WTC11 (cell line): ENCODE results near the gene GPC5. TPM values are rescaled to one million over a fixed set of nuclear protein-coding genes. Genes with fewer than 3 reads are reported as not detected.

Experiments
- ATAC-seq: fragments of 200-7000 bp; cut with Tn5 transposase; 2 replicates; pipeline ENCODE4 v1.10.0; 2021; ENCODE audit warnings: mild to moderate bottlenecking, moderate library complexity
- CTCF ChIA-PET: fragments of 300-600 bp; sonication (Branson Sonifier 250); formaldehyde crosslinking; loops from one replicate; lab custom pipeline; 2021; ENCODE audit warnings: antibody characterized with exemption; lab: Charles Lee
- POLR2A ChIA-PET: fragments of 350-600 bp; sonication (Branson Sonifier 250); formaldehyde crosslinking; loops from one replicate; lab custom pipeline; 2021; ENCODE audit warnings: antibody characterized with exemption; lab: Charles Lee
- DNase-seq: peaks from one replicate; pipeline ENCODE4 v3.0.0; 2021; ENCODE audit warnings: low spot score
- H3K27ac Mint-ChIP-seq: 2 replicates; pipeline ENCODE4 v1.8.0; 2021; ENCODE audit warnings: mixed read lengths
- H3K27me3 Mint-ChIP-seq: 2 replicates; pipeline ENCODE4 v1.8.0; 2021; ENCODE audit warnings: low read depth, mild to moderate bottlenecking, moderate library complexity, mixed read lengths
- H3K36me3 Mint-ChIP-seq: 2 replicates; pipeline ENCODE4 v1.8.0; 2021; ENCODE audit warnings: mixed read lengths
- H3K4me1 Mint-ChIP-seq: 2 replicates; pipeline ENCODE4 v1.8.0; 2022; ENCODE audit warnings: mixed read lengths
- H3K4me3 Mint-ChIP-seq: 2 replicates; pipeline ENCODE4 v1.8.0; 2021; ENCODE audit warnings: mild to moderate bottlenecking, moderate library complexity, mixed read lengths
- H3K9me3 Mint-ChIP-seq: 2 replicates; pipeline ENCODE4 v1.8.0; 2021; ENCODE audit warnings: mixed read lengths
- CREB1 ChIP-seq: sonication (generic); formaldehyde crosslinking; IDR thresholded peaks from 2 replicates; pipeline ENCODE4 v1.8.0; 2023; ENCODE audit warnings: mild to moderate bottlenecking, missing genetic modification reagents
- ETV6 ChIP-seq: sonication (generic); formaldehyde crosslinking; IDR thresholded peaks from 2 replicates; pipeline ENCODE4 v1.8.1; 2022; ENCODE audit warnings: mild to moderate bottlenecking, missing genetic modification reagents
- FOXK1 ChIP-seq: sonication (generic); formaldehyde crosslinking; IDR thresholded peaks from 2 replicates; pipeline ENCODE4 v1.8.0; 2022; ENCODE audit warnings: mild to moderate bottlenecking, moderate library complexity, missing genetic modification reagents
- GTF2I ChIP-seq: fragments of 250-450 bp; sonication (Bioruptor Pico); conservative IDR thresholded peaks from 2 replicates; pipeline ENCODE4 v1.4.0; 2021; ENCODE audit warnings: mild to moderate bottlenecking
- KAT7 ChIP-seq: sonication (generic); formaldehyde crosslinking; IDR thresholded peaks from 2 replicates; pipeline ENCODE4 v1.8.1; 2023; ENCODE audit warnings: missing genetic modification reagents, mild to moderate bottlenecking, borderline replicate concordance
- MXD4 ChIP-seq: fragments of 250-450 bp; sonication (Bioruptor Pico); IDR thresholded peaks from 2 replicates; pipeline ENCODE4 v1.8.0; 2021; ENCODE audit warnings: mild to moderate bottlenecking, moderate library complexity, borderline replicate concordance
- MYBL2 ChIP-seq: sonication (generic); formaldehyde crosslinking; IDR thresholded peaks from 2 replicates; pipeline ENCODE4 v1.8.1; 2023; ENCODE audit warnings: mild to moderate bottlenecking, moderate library complexity, missing genetic modification reagents
- NFATC4 ChIP-seq: fragments of 250-450 bp; sonication (Bioruptor Pico); IDR thresholded peaks from 2 replicates; pipeline ENCODE4 v1.9.0; 2021; ENCODE audit warnings: mild to moderate bottlenecking
- NR1H2 ChIP-seq: sonication (generic); formaldehyde crosslinking; IDR thresholded peaks from 2 replicates; pipeline ENCODE4 v1.9.0; 2021; ENCODE audit warnings: mild to moderate bottlenecking, moderate library complexity, missing genetic modification reagents
- NR3C1 ChIP-seq: sonication (generic); formaldehyde crosslinking; conservative IDR thresholded peaks from 2 replicates; pipeline ENCODE4 v1.8.1; 2023; ENCODE audit warnings: low read depth, mild to moderate bottlenecking, missing genetic modification reagents
- OVOL2 ChIP-seq: fragments of 250-450 bp; sonication (Bioruptor Pico); IDR thresholded peaks from 2 replicates; pipeline ENCODE4 v1.9.0; 2021; ENCODE audit warnings: mild to moderate bottlenecking, borderline replicate concordance
- RELA ChIP-seq: sonication (generic); formaldehyde crosslinking; IDR thresholded peaks from 2 replicates; pipeline ENCODE4 v1.8.1; 2022; ENCODE audit warnings: missing genetic modification reagents, mild to moderate bottlenecking, borderline replicate concordance
- ZNF232 ChIP-seq: sonication (generic); formaldehyde crosslinking; IDR thresholded peaks from 2 replicates; pipeline ENCODE4 v1.8.0; 2022; ENCODE audit warnings: mild to moderate bottlenecking, missing genetic modification reagents
- ZNF423 ChIP-seq: fragments of 250-450 bp; sonication (Bioruptor Pico); IDR thresholded peaks from 2 replicates; pipeline ENCODE4 v2.1.2; 2022; ENCODE audit warnings: mild to moderate bottlenecking, moderate library complexity
- total RNA-seq: library from RNA; stranded (reverse); gene quantifications from 3 replicates; pipeline ENCODE4 v1.2.3, GENCODE V29; 2021
- TF ChIP-seq, protein P1 (sequence below): sonication (generic); formaldehyde crosslinking; IDR thresholded peaks from 2 replicates; pipeline ENCODE4 v1.8.0; 2023; ENCODE audit warnings: missing genetic modification reagents
- TF ChIP-seq, protein P2 (sequence below): sonication (generic); formaldehyde crosslinking; IDR thresholded peaks from 2 replicates; pipeline ENCODE4 v1.8.1; 2023; ENCODE audit warnings: mild to moderate bottlenecking, missing genetic modification reagents, borderline replicate concordance
- TF ChIP-seq, protein P3 (sequence below): sonication (generic); formaldehyde crosslinking; IDR thresholded peaks from 2 replicates; pipeline ENCODE4 v1.8.0; 2023; ENCODE audit warnings: mild to moderate bottlenecking, missing genetic modification reagents
- TF ChIP-seq, protein P4 (sequence below): fragments of 250-450 bp; sonication (Bioruptor Pico); IDR thresholded peaks from 2 replicates; pipeline ENCODE4 v1.9.0; 2021; ENCODE audit warnings: mild to moderate bottlenecking
- TF ChIP-seq, protein P5 (sequence below): sonication (generic); formaldehyde crosslinking; IDR thresholded peaks from 2 replicates; pipeline ENCODE4 v1.8.1; 2023; ENCODE audit warnings: mild to moderate bottlenecking, missing genetic modification reagents, moderate library complexity
- TF ChIP-seq, protein P6 (sequence below): fragments of 250-450 bp; sonication (Bioruptor Pico); IDR thresholded peaks from 2 replicates; pipeline ENCODE4 v1.9.0; 2021; ENCODE audit warnings: moderate library complexity, mild to moderate bottlenecking, inconsistent platforms, borderline replicate concordance
- TF ChIP-seq, protein P7 (sequence below): sonication (generic); formaldehyde crosslinking; IDR thresholded peaks from 2 replicates; pipeline ENCODE4 v1.8.0; 2022; ENCODE audit warnings: mild to moderate bottlenecking, missing genetic modification reagents
- TF ChIP-seq, protein P8 (sequence below): sonication (generic); formaldehyde crosslinking; IDR thresholded peaks from 2 replicates; pipeline ENCODE4 v1.8.1; 2022; ENCODE audit warnings: mild to moderate bottlenecking, missing genetic modification reagents, moderate library complexity, borderline replicate concordance
- TF ChIP-seq, protein P9 (sequence below): sonication (generic); formaldehyde crosslinking; IDR thresholded peaks from 2 replicates; pipeline ENCODE4 v1.8.0; 2022; ENCODE audit warnings: mild to moderate bottlenecking, missing genetic modification reagents

GPC5 gene
- total RNA-seq, 1 experiment from 2014 or later: 0.46 TPM

DNA sequence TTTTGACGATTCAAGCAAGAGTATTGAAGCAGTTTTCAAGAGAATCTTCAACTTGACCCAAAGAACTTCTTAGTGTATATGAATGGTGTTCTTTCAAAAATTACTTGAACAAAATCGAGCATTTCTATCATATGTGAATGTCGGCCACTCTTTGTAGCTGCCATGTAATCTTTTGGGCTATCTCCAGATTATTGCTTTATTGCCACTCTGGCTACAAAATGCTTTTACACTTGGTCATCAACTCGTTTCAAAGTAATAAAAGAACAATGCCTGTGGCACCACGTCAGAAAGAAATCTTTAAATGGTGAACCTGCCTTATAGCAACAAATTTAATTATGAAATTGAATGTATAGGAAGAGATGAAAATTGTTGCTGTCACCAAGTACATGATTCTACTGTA, 834.5 kb downstream of the GPC5 start:
- no peak for ATAC-seq
- TF ChIP-seq, protein P1, sequence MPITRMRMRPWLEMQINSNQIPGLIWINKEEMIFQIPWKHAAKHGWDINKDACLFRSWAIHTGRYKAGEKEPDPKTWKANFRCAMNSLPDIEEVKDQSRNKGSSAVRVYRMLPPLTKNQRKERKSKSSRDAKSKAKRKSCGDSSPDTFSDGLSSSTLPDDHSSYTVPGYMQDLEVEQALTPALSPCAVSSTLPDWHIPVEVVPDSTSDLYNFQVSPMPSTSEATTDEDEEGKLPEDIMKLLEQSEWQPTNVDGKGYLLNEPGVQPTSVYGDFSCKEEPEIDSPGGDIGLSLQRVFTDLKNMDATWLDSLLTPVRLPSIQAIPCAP: no peak
- TF ChIP-seq MXD4 (no peak), MYBL2 (no peak), RELA (no peak), NR1H2 (CRISPR knock-in tag) (no peak)
- TF ChIP-seq, protein P2, sequence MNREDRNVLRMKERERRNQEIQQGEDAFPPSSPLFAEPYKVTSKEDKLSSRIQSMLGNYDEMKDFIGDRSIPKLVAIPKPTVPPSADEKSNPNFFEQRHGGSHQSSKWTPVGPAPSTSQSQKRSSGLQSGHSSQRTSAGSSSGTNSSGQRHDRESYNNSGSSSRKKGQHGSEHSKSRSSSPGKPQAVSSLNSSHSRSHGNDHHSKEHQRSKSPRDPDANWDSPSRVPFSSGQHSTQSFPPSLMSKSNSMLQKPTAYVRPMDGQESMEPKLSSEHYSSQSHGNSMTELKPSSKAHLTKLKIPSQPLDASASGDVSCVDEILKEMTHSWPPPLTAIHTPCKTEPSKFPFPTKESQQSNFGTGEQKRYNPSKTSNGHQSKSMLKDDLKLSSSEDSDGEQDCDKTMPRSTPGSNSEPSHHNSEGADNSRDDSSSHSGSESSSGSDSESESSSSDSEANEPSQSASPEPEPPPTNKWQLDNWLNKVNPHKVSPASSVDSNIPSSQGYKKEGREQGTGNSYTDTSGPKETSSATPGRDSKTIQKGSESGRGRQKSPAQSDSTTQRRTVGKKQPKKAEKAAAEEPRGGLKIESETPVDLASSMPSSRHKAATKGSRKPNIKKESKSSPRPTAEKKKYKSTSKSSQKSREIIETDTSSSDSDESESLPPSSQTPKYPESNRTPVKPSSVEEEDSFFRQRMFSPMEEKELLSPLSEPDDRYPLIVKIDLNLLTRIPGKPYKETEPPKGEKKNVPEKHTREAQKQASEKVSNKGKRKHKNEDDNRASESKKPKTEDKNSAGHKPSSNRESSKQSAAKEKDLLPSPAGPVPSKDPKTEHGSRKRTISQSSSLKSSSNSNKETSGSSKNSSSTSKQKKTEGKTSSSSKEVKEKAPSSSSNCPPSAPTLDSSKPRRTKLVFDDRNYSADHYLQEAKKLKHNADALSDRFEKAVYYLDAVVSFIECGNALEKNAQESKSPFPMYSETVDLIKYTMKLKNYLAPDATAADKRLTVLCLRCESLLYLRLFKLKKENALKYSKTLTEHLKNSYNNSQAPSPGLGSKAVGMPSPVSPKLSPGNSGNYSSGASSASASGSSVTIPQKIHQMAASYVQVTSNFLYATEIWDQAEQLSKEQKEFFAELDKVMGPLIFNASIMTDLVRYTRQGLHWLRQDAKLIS: no peak
- TF ChIP-seq, protein P3, sequence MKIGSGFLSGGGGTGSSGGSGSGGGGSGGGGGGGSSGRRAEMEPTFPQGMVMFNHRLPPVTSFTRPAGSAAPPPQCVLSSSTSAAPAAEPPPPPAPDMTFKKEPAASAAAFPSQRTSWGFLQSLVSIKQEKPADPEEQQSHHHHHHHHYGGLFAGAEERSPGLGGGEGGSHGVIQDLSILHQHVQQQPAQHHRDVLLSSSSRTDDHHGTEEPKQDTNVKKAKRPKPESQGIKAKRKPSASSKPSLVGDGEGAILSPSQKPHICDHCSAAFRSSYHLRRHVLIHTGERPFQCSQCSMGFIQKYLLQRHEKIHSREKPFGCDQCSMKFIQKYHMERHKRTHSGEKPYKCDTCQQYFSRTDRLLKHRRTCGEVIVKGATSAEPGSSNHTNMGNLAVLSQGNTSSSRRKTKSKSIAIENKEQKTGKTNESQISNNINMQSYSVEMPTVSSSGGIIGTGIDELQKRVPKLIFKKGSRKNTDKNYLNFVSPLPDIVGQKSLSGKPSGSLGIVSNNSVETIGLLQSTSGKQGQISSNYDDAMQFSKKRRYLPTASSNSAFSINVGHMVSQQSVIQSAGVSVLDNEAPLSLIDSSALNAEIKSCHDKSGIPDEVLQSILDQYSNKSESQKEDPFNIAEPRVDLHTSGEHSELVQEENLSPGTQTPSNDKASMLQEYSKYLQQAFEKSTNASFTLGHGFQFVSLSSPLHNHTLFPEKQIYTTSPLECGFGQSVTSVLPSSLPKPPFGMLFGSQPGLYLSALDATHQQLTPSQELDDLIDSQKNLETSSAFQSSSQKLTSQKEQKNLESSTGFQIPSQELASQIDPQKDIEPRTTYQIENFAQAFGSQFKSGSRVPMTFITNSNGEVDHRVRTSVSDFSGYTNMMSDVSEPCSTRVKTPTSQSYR (CRISPR knock-in tag): no peak
- TF ChIP-seq, all 79 proteins: peak for 0
- no peak overlapping the region for H3K4me3 Mint-ChIP-seq
- no peaks in the 10 kb centered on the region for H3K9me3 Mint-ChIP-seq
- no peak for DNase-seq
- H3K27ac Mint-ChIP-seq: no peak overlapping the region
- H3K4me1 Mint-ChIP-seq: no peaks in the 10 kb centered on the region
- CTCF ChIA-PET: no interaction called here
- POLR2A ChIA-PET: no interaction called here
- H3K27me3 Mint-ChIP-seq: no peaks in the 10 kb centered on the region
- H3K36me3 Mint-ChIP-seq: no peaks in the 10 kb centered on the region

DNA sequence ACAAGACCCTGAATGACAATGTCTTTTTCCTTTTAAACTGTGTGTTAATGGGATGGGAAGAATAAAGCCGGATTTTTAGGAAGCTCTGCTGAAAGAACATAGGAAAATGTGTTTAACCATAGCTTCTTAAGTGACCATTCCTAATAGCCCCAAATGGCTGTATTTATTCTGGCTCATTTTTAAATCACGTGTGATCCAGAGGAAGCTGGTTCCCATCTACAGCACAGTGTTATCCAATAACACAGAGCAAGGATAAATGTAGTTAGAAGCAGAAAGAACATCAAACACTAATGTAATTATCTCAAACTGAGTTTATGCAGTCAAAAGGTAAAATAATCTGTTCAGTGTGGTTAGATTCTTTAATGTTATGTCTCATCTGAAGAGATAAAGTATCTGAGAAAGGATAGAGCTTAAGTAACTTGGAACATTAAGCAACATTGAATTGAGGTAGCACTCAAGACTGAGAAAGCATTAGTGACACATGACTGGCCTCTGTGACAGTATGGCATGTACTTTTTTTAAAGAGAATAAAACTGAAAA, 853.3 kb downstream of the GPC5 start:
- Mint-ChIP-seq H3K27ac (no peak overlapping the region), H3K27me3 (no peaks in the 10 kb centered on the region), H3K4me1 (no peaks in the 10 kb centered on the region), H3K36me3 (no peaks in the 10 kb centered on the region), H3K4me3 (no peak overlapping the region), H3K9me3 (no peaks in the 10 kb centered on the region)
- DNase-seq (no peak), ATAC-seq (no peak)
- ChIA-PET CTCF (no interaction called here), POLR2A (no interaction called here)
- TF ChIP-seq KAT7 (CRISPR knock-in tag) (no peak), ZNF232 (CRISPR knock-in tag) (no peak), CREB1 (CRISPR knock-in tag) (no peak), NR3C1 (no peak), OVOL2 (no peak), ETV6 (no peak), ZNF423 (CRISPR knock-in tag) (no peak), NR1H2 (CRISPR knock-in tag) (no peak), GTF2I (CRISPR knock-in tag) (no peak), NFATC4 (no peak), FOXK1 (CRISPR knock-in tag) (no peak), RELA (no peak), MYBL2 (no peak)
- TF ChIP-seq, protein P4, sequence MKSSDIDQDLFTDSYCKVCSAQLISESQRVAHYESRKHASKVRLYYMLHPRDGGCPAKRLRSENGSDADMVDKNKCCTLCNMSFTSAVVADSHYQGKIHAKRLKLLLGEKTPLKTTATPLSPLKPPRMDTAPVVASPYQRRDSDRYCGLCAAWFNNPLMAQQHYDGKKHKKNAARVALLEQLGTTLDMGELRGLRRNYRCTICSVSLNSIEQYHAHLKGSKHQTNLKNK: no peak
- TF ChIP-seq, protein P5, sequence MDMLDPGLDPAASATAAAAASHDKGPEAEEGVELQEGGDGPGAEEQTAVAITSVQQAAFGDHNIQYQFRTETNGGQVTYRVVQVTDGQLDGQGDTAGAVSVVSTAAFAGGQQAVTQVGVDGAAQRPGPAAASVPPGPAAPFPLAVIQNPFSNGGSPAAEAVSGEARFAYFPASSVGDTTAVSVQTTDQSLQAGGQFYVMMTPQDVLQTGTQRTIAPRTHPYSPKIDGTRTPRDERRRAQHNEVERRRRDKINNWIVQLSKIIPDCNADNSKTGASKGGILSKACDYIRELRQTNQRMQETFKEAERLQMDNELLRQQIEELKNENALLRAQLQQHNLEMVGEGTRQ (CRISPR knock-in tag): no peak
- TF ChIP-seq, protein P6, sequence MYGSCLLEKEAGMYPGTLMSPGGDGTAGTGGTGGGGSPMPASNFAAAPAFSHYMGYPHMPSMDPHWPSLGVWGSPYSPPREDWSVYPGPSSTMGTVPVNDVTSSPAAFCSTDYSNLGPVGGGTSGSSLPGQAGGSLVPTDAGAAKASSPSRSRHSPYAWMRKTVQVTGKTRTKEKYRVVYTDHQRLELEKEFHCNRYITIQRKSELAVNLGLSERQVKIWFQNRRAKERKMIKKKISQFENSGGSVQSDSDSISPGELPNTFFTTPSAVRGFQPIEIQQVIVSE (CRISPR knock-in tag): no peak
- TF ChIP-seq, protein P7, sequence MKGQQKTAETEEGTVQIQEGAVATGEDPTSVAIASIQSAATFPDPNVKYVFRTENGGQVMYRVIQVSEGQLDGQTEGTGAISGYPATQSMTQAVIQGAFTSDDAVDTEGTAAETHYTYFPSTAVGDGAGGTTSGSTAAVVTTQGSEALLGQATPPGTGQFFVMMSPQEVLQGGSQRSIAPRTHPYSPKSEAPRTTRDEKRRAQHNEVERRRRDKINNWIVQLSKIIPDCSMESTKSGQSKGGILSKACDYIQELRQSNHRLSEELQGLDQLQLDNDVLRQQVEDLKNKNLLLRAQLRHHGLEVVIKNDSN: no peak
- TF ChIP-seq, protein P8, sequence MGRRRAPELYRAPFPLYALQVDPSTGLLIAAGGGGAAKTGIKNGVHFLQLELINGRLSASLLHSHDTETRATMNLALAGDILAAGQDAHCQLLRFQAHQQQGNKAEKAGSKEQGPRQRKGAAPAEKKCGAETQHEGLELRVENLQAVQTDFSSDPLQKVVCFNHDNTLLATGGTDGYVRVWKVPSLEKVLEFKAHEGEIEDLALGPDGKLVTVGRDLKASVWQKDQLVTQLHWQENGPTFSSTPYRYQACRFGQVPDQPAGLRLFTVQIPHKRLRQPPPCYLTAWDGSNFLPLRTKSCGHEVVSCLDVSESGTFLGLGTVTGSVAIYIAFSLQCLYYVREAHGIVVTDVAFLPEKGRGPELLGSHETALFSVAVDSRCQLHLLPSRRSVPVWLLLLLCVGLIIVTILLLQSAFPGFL: no peak
- TF ChIP-seq, protein P9, sequence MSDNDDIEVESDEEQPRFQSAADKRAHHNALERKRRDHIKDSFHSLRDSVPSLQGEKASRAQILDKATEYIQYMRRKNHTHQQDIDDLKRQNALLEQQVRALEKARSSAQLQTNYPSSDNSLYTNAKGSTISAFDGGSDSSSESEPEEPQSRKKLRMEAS (CRISPR knock-in tag): no peak
